Astrocyte (in vitro differentiated cells and primary cell): ENCODE data around the gene NUP214. TPM values are rescaled to one million over a fixed set of nuclear protein-coding genes. Genes with fewer than 3 reads are reported as not detected.

Experiments used
- DNase-seq: peaks from one replicate; pipeline ENCODE4 v3.0.0-alpha.2; 2010; ENCODE audit warnings: low read depth
- FAIRE-seq: peaks from 2 replicates; lab custom pipeline; 2011; peaks lifted over from hg19 to GRCh38; lab: Jason Lieb, UNC
- H2AFZ ChIP-seq: 2 replicates; pipeline ENCODE4 v1.6.0; 2012; ENCODE audit warnings: low read depth, low read length, inconsistent platforms
- H3K27ac ChIP-seq: 2 replicates; pipeline ENCODE4 v1.5.1; 2011; ENCODE audit warnings: low read depth, low read length, inconsistent platforms
- H3K27me3 ChIP-seq: 2 replicates; pipeline ENCODE4 v1.6.0; 2011; ENCODE audit warnings: low read length, inconsistent platforms; ENCODE audit not compliant: insufficient read depth
- H3K36me3 ChIP-seq: 2 replicates; pipeline ENCODE4 v1.5.1; 2011; ENCODE audit warnings: low read length, inconsistent platforms; ENCODE audit not compliant: insufficient read depth
- H3K4me1 ChIP-seq: 2 replicates; pipeline ENCODE4 v1.5.1; 2011; ENCODE audit warnings: low read length, inconsistent platforms; ENCODE audit not compliant: insufficient read depth
- H3K4me2 ChIP-seq: 2 replicates; pipeline ENCODE4 v1.6.0; 2012; ENCODE audit warnings: low read length, inconsistent platforms
- H3K4me3 ChIP-seq: 2 replicates; pipeline ENCODE4 v1.5.1; 2011; ENCODE audit warnings: low read depth, mild to moderate bottlenecking, low read length, inconsistent platforms; ENCODE audit not compliant: insufficient read depth
- H3K79me2 ChIP-seq: 2 replicates; pipeline ENCODE4 v1.6.0; 2012; ENCODE audit warnings: mild to moderate bottlenecking, low read length, inconsistent platforms; ENCODE audit not compliant: insufficient read depth
- H3K9ac ChIP-seq: 2 replicates; pipeline ENCODE4 v1.6.0; 2012; ENCODE audit warnings: mild to moderate bottlenecking, low read length, inconsistent platforms
- H3K9me3 ChIP-seq: 2 replicates; pipeline ENCODE4 v1.5.1; 2012; ENCODE audit warnings: low read depth, mild to moderate bottlenecking, low read length, inconsistent platforms; ENCODE audit not compliant: insufficient read depth
- H4K20me1 ChIP-seq: 2 replicates; pipeline ENCODE4 v1.6.0; 2012; ENCODE audit warnings: low read length, inconsistent platforms; ENCODE audit not compliant: insufficient read depth
- H3K27ac Mint-ChIP-seq: one replicate; pipeline ENCODE4 v1.8.0; 2021; ENCODE audit warnings: mild to moderate bottlenecking, mixed read lengths; ENCODE audit not compliant: unreplicated experiment
- H3K27me3 Mint-ChIP-seq: one replicate; pipeline ENCODE4 v1.8.0; 2021; ENCODE audit warnings: low read depth, mixed read lengths; ENCODE audit not compliant: unreplicated experiment
- H3K36me3 Mint-ChIP-seq: one replicate; pipeline ENCODE4 v1.8.0; 2021; ENCODE audit warnings: low read depth, mixed read lengths; ENCODE audit not compliant: unreplicated experiment
- H3K4me1 Mint-ChIP-seq: one replicate; pipeline ENCODE4 v1.8.0; 2021; ENCODE audit warnings: low read depth, mixed read lengths; ENCODE audit not compliant: unreplicated experiment
- H3K4me3 Mint-ChIP-seq: one replicate; pipeline ENCODE4 v1.8.0; 2021; ENCODE audit warnings: mild to moderate bottlenecking, moderate library complexity, mixed read lengths; ENCODE audit not compliant: unreplicated experiment
- H3K9me3 Mint-ChIP-seq: one replicate; pipeline ENCODE4 v1.8.0; 2021; ENCODE audit warnings: mild to moderate bottlenecking, mixed read lengths; ENCODE audit not compliant: unreplicated experiment
- CTCF ChIP-seq: IDR thresholded peaks from 2 replicates; pipeline ENCODE4 v1.5.1; 2011; ENCODE audit warnings: low read depth, mild to moderate bottlenecking, inconsistent platforms, low read length, moderate library complexity; ENCODE audit not compliant: insufficient read depth
- EZH2 ChIP-seq: IDR thresholded peaks from 2 replicates; pipeline ENCODE4 v1.6.1; 2012; ENCODE audit warnings: mild to moderate bottlenecking, low read length, inconsistent platforms; ENCODE audit not compliant: insufficient read depth
- total RNA-seq: library from RNA; stranded (reverse); gene quantifications from 2 replicates; pipeline ENCODE4 v1.2.1, GENCODE V29; 2021

NUP214 gene
- total RNA-seq, 1 donor from 2014 or later, result 30.5 TPM

- Mint-ChIP-seq H3K36me3 (peaks cover 5% of the 10 kb centered on the region), H3K4me1 (no peaks in the 10 kb centered on the region), H3K9me3 (peaks cover 2% of the 10 kb centered on the region), H3K27ac (no peak overlapping the region), H3K27me3 (peaks cover 20% of the 10 kb centered on the region), H3K4me3 (no peak overlapping the region)
- no peaks in the 10 kb centered on the region for H4K20me1 ChIP-seq
- no peak overlapping the region for H3K27ac ChIP-seq
- H3K9me3 ChIP-seq, result no peaks in the 10 kb centered on the region
- no peak overlapping the region for H3K9ac ChIP-seq
- no peak overlapping the region for H3K4me3 ChIP-seq
- no peaks in the 10 kb centered on the region for H3K36me3 ChIP-seq
- no peak for DNase-seq
- no peak overlapping the region for H3K4me2 ChIP-seq
- no peak overlapping the region for H2AFZ ChIP-seq
- no peak for FAIRE-seq
- TF ChIP-seq EZH2 (no peak), CTCF (no peak)
- H3K27me3 ChIP-seq, result no peaks in the 10 kb centered on the region
- H3K4me1 ChIP-seq, result no peaks in the 10 kb centered on the region
- no peaks in the 10 kb centered on the region for H3K79me2 ChIP-seq
These were observed 138.8 kb downstream of the NUP214 start for GRCh38 chr9:131264231-131264630.

GRCh38 chr9:131266266-131267229 is 141.2 kb downstream of the NUP214 start:
- no peak overlapping the region for H2AFZ ChIP-seq
- H3K9me3 ChIP-seq, result no peaks in the 10 kb centered on the region
- H3K4me1 Mint-ChIP-seq, result no peaks in the 10 kb centered on the region
- no peak overlapping the region for H3K4me3 Mint-ChIP-seq
- DNase-seq (no peak), FAIRE-seq (no peak)
- H3K79me2 ChIP-seq, result no peaks in the 10 kb centered on the region
- H3K4me1 ChIP-seq, result no peaks in the 10 kb centered on the region
- TF ChIP-seq CTCF, result no peak
- TF ChIP-seq EZH2, result no peak
- H3K4me3 ChIP-seq, result no peak overlapping the region
- no peaks in the 10 kb centered on the region for H4K20me1 ChIP-seq
- no peaks in the 10 kb centered on the region for H3K9me3 Mint-ChIP-seq
- H3K27me3 ChIP-seq, result no peaks in the 10 kb centered on the region
- H3K27ac Mint-ChIP-seq, result no peak overlapping the region
- H3K36me3 Mint-ChIP-seq, result no peaks in the 10 kb centered on the region
- no peaks in the 10 kb centered on the region for H3K36me3 ChIP-seq
- no peak overlapping the region for H3K9ac ChIP-seq
- H3K27ac ChIP-seq, result no peak overlapping the region
- H3K4me2 ChIP-seq, result no peak overlapping the region
- H3K27me3 Mint-ChIP-seq, result peaks cover 13% of the 10 kb centered on the region
